MCF 10A (cell line): Measurements from ENCODE around the gene CCDC63. TPM values are rescaled to one million over a fixed set of nuclear protein-coding genes. Genes with fewer than 3 reads are reported as not detected.

Experiments used
- BruUV-seq: library from RNA; stranded (reverse); fragments of 400-500 nt; replicated peaks from 2 replicates; lab custom pipeline; 2021; lab: Mats Ljungman, UMichigan
- CTCF ChIA-PET: fragments of 300-600 bp; sonication (Branson Sonifier 250); formaldehyde crosslinking; extraction: SDS; loops from one replicate; lab custom pipeline; 2021; ENCODE audit warnings: antibody characterized with exemption, inconsistent platforms; lab: Yijun Ruan, JAX
- POLR2A ChIA-PET: fragments of 300-600, 350-650 bp; sonication (Branson Sonifier 250); formaldehyde crosslinking; extraction: SDS; loops from one replicate; lab custom pipeline; 2020; ENCODE audit warnings: antibody characterized with exemption, inconsistent platforms; lab: Yijun Ruan, JAX
- DNase-seq: peaks from one replicate; pipeline ENCODE4 v3.0.0-alpha.2; 2018; ENCODE audit not compliant: unreplicated experiment
- H3K27ac Mint-ChIP-seq: one replicate; pipeline ENCODE4 v1.8.0; 2022; ENCODE audit warnings: mild to moderate bottlenecking, low read depth, mixed read lengths; ENCODE audit not compliant: unreplicated experiment
- H3K27me3 Mint-ChIP-seq: one replicate; pipeline ENCODE4 v1.8.0; 2022; ENCODE audit warnings: mixed read lengths; ENCODE audit not compliant: insufficient read depth, unreplicated experiment
- H3K36me3 Mint-ChIP-seq: one replicate; pipeline ENCODE4 v1.8.0; 2022; ENCODE audit warnings: mild to moderate bottlenecking, moderate library complexity, mixed read lengths; ENCODE audit not compliant: insufficient read depth, unreplicated experiment
- H3K4me1 Mint-ChIP-seq: one replicate; pipeline ENCODE4 v1.8.0; 2022; ENCODE audit warnings: mixed read lengths; ENCODE audit not compliant: insufficient read depth, unreplicated experiment
- H3K4me3 Mint-ChIP-seq: one replicate; pipeline ENCODE4 v1.8.0; 2022; ENCODE audit warnings: mild to moderate bottlenecking, moderate library complexity, mixed read lengths; ENCODE audit not compliant: unreplicated experiment
- H3K9me3 Mint-ChIP-seq: one replicate; pipeline ENCODE4 v1.8.0; 2022; ENCODE audit warnings: mixed read lengths; ENCODE audit not compliant: unreplicated experiment
- intact Hi-C: fragments of 100-400 bp; cut with micrococcal nuclease; formaldehyde crosslinking; loops from 2 replicates; pipeline ENCODE4 v1.14.1; 2022
- total RNA-seq: library from RNA; stranded (reverse); gene quantifications from 2 replicates; pipeline ENCODE4 v1.2.3, GENCODE V29; 2022
- TF ChIP-seq, protein P1 (sequence below): fragments of 200-600 bp; IDR thresholded peaks from one replicate; pipeline ENCODE4 v1.8.0; 2022; ENCODE audit warnings: antibody characterized with exemption, mild to moderate bottlenecking; ENCODE audit not compliant: unreplicated experiment

The CCDC63 gene
- total RNA-seq, 1 experiment from 2014 or later = not detected

DNA sequence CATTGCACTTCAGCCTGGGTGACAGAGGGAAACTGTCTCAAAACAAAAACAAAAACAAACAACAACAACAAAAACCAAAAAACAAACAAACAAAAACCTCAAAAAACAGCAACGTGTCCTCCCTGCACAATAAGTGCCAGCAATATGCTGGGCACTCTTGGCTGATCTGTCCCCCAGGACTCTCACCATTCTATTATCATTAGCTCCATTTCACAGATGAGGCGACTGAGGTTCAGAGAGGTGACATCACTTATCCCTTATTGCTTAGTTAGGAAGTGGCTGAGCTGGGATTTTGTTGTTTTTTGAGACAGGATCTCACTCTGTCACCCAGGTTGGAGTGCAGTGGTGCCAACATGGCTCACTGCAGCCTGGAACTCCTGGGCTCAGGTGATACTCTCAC, 33.0 kb upstream of the CCDC63 start:
- no peak for DNase-seq
- H3K27me3 Mint-ChIP-seq = peaks cover 34% of the 10 kb centered on the region
- ChIA-PET POLR2A (no interaction called here), CTCF (no interaction called here)
- intact Hi-C loops = no loop called here
- H3K27ac Mint-ChIP-seq = no peak overlapping the region
- no TSS peak for BruUV-seq
- no peaks in the 10 kb centered on the region for H3K4me1 Mint-ChIP-seq
- H3K36me3 Mint-ChIP-seq = peaks cover 6% of the 10 kb centered on the region
- TF ChIP-seq, protein P1, sequence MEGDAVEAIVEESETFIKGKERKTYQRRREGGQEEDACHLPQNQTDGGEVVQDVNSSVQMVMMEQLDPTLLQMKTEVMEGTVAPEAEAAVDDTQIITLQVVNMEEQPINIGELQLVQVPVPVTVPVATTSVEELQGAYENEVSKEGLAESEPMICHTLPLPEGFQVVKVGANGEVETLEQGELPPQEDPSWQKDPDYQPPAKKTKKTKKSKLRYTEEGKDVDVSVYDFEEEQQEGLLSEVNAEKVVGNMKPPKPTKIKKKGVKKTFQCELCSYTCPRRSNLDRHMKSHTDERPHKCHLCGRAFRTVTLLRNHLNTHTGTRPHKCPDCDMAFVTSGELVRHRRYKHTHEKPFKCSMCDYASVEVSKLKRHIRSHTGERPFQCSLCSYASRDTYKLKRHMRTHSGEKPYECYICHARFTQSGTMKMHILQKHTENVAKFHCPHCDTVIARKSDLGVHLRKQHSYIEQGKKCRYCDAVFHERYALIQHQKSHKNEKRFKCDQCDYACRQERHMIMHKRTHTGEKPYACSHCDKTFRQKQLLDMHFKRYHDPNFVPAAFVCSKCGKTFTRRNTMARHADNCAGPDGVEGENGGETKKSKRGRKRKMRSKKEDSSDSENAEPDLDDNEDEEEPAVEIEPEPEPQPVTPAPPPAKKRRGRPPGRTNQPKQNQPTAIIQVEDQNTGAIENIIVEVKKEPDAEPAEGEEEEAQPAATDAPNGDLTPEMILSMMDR = no peak
- H3K9me3 Mint-ChIP-seq = no peaks in the 10 kb centered on the region
- no peak overlapping the region for H3K4me3 Mint-ChIP-seq

GRCh38 chr12:110816248-110816647, 30.5 kb upstream of the CCDC63 start:
- CTCF ChIA-PET = interaction anchor here (0.6 kb wide), 1 partner anchor 506 kb away, joined by 3 read pairs; no protein-coding TSS in a partner anchor
- intact Hi-C loops = no loop called here

DNA sequence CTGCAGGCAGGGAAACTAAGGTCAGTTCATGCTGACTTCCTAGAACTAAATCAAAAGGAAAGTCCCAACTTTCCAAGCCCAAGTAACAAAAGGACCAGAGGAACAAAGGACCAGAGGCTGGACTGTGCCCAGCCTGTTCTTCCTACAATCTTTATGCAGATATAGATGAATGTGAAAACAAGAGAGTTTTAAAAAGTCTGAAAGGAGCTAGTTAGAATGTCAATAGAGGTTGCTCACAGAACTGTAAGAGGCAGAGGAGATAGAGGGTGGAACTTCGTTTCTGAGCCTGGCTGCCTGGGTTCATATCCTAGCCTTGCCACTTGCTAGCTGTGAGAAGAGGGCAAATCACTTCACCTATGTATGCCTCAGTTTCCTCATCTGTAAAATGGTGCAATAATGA, 30.0 kb upstream of the CCDC63 start:
- H3K27me3 Mint-ChIP-seq = peaks cover 24% of the 10 kb centered on the region
- ChIA-PET POLR2A (no interaction called here), CTCF (no interaction called here)
- no TSS peak for BruUV-seq
- TF ChIP-seq, protein P1 = no peak
- H3K4me1 Mint-ChIP-seq = no peaks in the 10 kb centered on the region
- DNase-seq = no peak
- H3K4me3 Mint-ChIP-seq = no peak overlapping the region
- intact Hi-C loops = no loop called here
- H3K36me3 Mint-ChIP-seq = peaks cover 6% of the 10 kb centered on the region
- no peaks in the 10 kb centered on the region for H3K9me3 Mint-ChIP-seq
- H3K27ac Mint-ChIP-seq = no peak overlapping the region

More at GRCh38 chr12:110816248-110816647, 30.5 kb upstream of the CCDC63 start:
- Mint-ChIP-seq H3K27ac (no peak overlapping the region), H3K4me1 (no peaks in the 10 kb centered on the region), H3K4me3 (no peak overlapping the region), H3K27me3 (peaks cover 30% of the 10 kb centered on the region), H3K9me3 (no peaks in the 10 kb centered on the region), H3K36me3 (peaks cover 6% of the 10 kb centered on the region)
- TF ChIP-seq, protein P1 = no peak
- DNase-seq = peak; percentile 9
- BruUV-seq = no TSS peak
- POLR2A ChIA-PET = no interaction called here

- Mint-ChIP-seq H3K4me1 (no peaks in the 10 kb centered on the region), H3K9me3 (no peaks in the 10 kb centered on the region), H3K27me3 (peaks cover 7% of the 10 kb centered on the region), H3K4me3 (no peak overlapping the region), H3K36me3 (peaks cover 1% of the 10 kb centered on the region), H3K27ac (no peak overlapping the region)
- ChIA-PET POLR2A (no interaction called here), CTCF (no interaction called here)
- TF ChIP-seq, protein P1 = no peak
- no peak for DNase-seq
- BruUV-seq = no TSS peak
- intact Hi-C loops = no loop called here
These were observed 28.3 kb upstream of the CCDC63 start for GRCh38 chr12:110818511-110818910.
